HG02970 (cell line): ENCODE results near the gene TPCN1.

Experiments
- ATAC-seq: cut with Tn5 transposase; IDR thresholded peaks from one replicate; pipeline ENCODE4 v1.9.1; 2021; ENCODE audit warnings: mild to moderate bottlenecking, moderate library complexity, moderate number of reproducible peaks; ENCODE audit not compliant: unreplicated experiment, low FRiP score

TPCN1 gene

GRCh38 chr12:113299619-113300237, 78.5 kb downstream of the TPCN1 start:
- no peak for ATAC-seq

GRCh38 chr12:113301811-113302210, 80.5 kb downstream of the TPCN1 start:
- ATAC-seq = no peak

- ATAC-seq = no peak
These were observed 81.2 kb downstream of the TPCN1 start for GRCh38 chr12:113302466-113302865.

- ATAC-seq = no peak
These were observed 81.8 kb downstream of the TPCN1 start for GRCh38 chr12:113302886-113303640.

GRCh38 chr12:113305281-113305856, 84.1 kb downstream of the TPCN1 start:
- ATAC-seq = no peak

- no peak for ATAC-seq
These were observed 85.1 kb downstream of the TPCN1 start for GRCh38 chr12:113306382-113306781.

- ATAC-seq = no peak
These were observed 89.2 kb downstream of the TPCN1 start for GRCh38 chr12:113310489-113310888.

- ATAC-seq = no peak
These were observed 92.9 kb downstream of the TPCN1 start for GRCh38 chr12:113314121-113314529.

- ATAC-seq = no peak
These were observed 94.1 kb downstream of the TPCN1 start for GRCh38 chr12:113315358-113315757.

- no peak for ATAC-seq
These were observed 94.9 kb downstream of the TPCN1 start for GRCh38 chr12:113316155-113316554.

GRCh38 chr12:113317122-113317521, 95.9 kb downstream of the TPCN1 start:
- no peak for ATAC-seq

- no peak for ATAC-seq
These were observed 96.9 kb downstream of the TPCN1 start for GRCh38 chr12:113318046-113318656.

GRCh38 chr12:113318900-113319628, 97.8 kb downstream of the TPCN1 start:
- no peak for ATAC-seq

- ATAC-seq = no peak
These were observed 99.1 kb downstream of the TPCN1 start for GRCh38 chr12:113320401-113320800.

- no peak for ATAC-seq
These were observed 101.1 kb downstream of the TPCN1 start for GRCh38 chr12:113322343-113322742.

- ATAC-seq = no peak
These were observed 104.7 kb downstream of the TPCN1 start for GRCh38 chr12:113325916-113326315.

GRCh38 chr12:113326775-113327395, 105.6 kb downstream of the TPCN1 start:
- no peak for ATAC-seq

- no peak for ATAC-seq
These were observed 107.2 kb downstream of the TPCN1 start for GRCh38 chr12:113328368-113328889.

GRCh38 chr12:113329022-113329790, 107.9 kb downstream of the TPCN1 start:
- ATAC-seq = no peak
